ENCODE measurements around the gene KCNH5. TPM values are rescaled to one million over a fixed set of nuclear protein-coding genes. Genes with fewer than 3 reads are reported as not detected.

The KCNH5 gene
- polyA plus RNA-seq, 1 donor (not counting 4 experiments of a cell fraction or from before 2014, with no cell fraction given): 0.04 TPM

GRCh38 chr14:62938778-62939177 is 106.5 kb downstream of the KCNH5 start:
- Histone ChIP-seq H3K4me1 (ENCODE audit: control insufficient read depth, extremely low read depth, insufficient read depth, low read length) (peaks cover 2% of the 10 kb centered on the region), H3K27ac (ENCODE audit: control insufficient read depth, insufficient read depth, low read length) (no peak overlapping the region), H3K9me1 (ENCODE audit: control insufficient read depth, extremely low read depth, insufficient read depth, low read length) (no peaks in the 10 kb centered on the region), H3K27me3 (ENCODE audit: control insufficient read depth, extremely low read depth, insufficient read depth, low read length) (no peaks in the 10 kb centered on the region), H4K20me1 (ENCODE audit: control insufficient read depth, extremely low read depth, insufficient read depth, low read length) (no peaks in the 10 kb centered on the region), H2AFZ (ENCODE audit: control insufficient read depth, low read length) (no peak overlapping the region), H3K9ac (ENCODE audit: control insufficient read depth, extremely low read depth, insufficient read depth, low read length) (no peak overlapping the region), H3K4me3 (ENCODE audit: control insufficient read depth in 2 of 3, extremely low read depth in 1 of 3, insufficient read depth in 2 of 3, low read depth in 1 of 3, low read length in 3 of 3) (no peak overlapping the region), H3K4me2 (ENCODE audit: control insufficient read depth, extremely low read depth, insufficient read depth, low read depth, low read length) (no peak overlapping the region), H3K36me3 (ENCODE audit: control insufficient read depth in 2 of 2, extremely low read depth in 1 of 2, insufficient read depth in 2 of 2, low read length in 2 of 2) (no peaks in the 10 kb centered on the region), H3K79me2 (ENCODE audit: control insufficient read depth, insufficient read depth, low read length) (no peaks in the 10 kb centered on the region), H3K9me3 (ENCODE audit: control insufficient read depth, low read depth, low read length) (no peaks in the 10 kb centered on the region)
- FAIRE-seq: no peak
- no peak for DNase-seq (ENCODE audit: low read depth, low spot score)
- dilution Hi-C loops (cut with MboI; ENCODE audit: extremely low pct_ligation_motif_present, low sequenced_read_pairs): no loop called here
- TF ChIP-seq EZH2 (IDR thresholded peaks at IDR 0.05; ENCODE audit: low read length): no peak
- TF ChIP-seq CTCF (optimal IDR thresholded peaks at IDR 0.05 in 1 of 3, IDR thresholded peaks at IDR 0.05 in 1 of 3, conservative IDR thresholded peaks at IDR 0.05 in 1 of 3; ENCODE audit: extremely low read depth in 1 of 3, insufficient read depth in 2 of 3, low read length in 3 of 3): no peak

GRCh38 chr14:62934439-62934838 is 110.8 kb downstream of the KCNH5 start:
- Histone ChIP-seq H3K9me3 (ENCODE audit: control insufficient read depth, low read depth, low read length) (no peaks in the 10 kb centered on the region), H3K79me2 (ENCODE audit: control insufficient read depth, insufficient read depth, low read length) (no peaks in the 10 kb centered on the region), H3K27ac (ENCODE audit: control insufficient read depth, insufficient read depth, low read length) (no peak overlapping the region), H2AFZ (ENCODE audit: control insufficient read depth, low read length) (no peak overlapping the region), H3K27me3 (ENCODE audit: control insufficient read depth, extremely low read depth, insufficient read depth, low read length) (no peaks in the 10 kb centered on the region), H3K4me2 (ENCODE audit: control insufficient read depth, extremely low read depth, insufficient read depth, low read depth, low read length) (no peak overlapping the region), H3K9ac (ENCODE audit: control insufficient read depth, extremely low read depth, insufficient read depth, low read length) (no peak overlapping the region), H3K36me3 (ENCODE audit: control insufficient read depth in 2 of 2, extremely low read depth in 1 of 2, insufficient read depth in 2 of 2, low read length in 2 of 2) (no peaks in the 10 kb centered on the region), H4K20me1 (ENCODE audit: control insufficient read depth, extremely low read depth, insufficient read depth, low read length) (no peaks in the 10 kb centered on the region), H3K9me1 (ENCODE audit: control insufficient read depth, extremely low read depth, insufficient read depth, low read length) (no peaks in the 10 kb centered on the region), H3K4me1 (ENCODE audit: control insufficient read depth, extremely low read depth, insufficient read depth, low read length) (no peaks in the 10 kb centered on the region), H3K4me3 (ENCODE audit: control insufficient read depth in 2 of 3, extremely low read depth in 1 of 3, insufficient read depth in 2 of 3, low read depth in 1 of 3, low read length in 3 of 3) (no peak overlapping the region)
- dilution Hi-C loops (cut with MboI; ENCODE audit: extremely low pct_ligation_motif_present, low sequenced_read_pairs): no loop called here
- no peak for TF ChIP-seq EZH2 (IDR thresholded peaks at IDR 0.05; ENCODE audit: low read length)
- TF ChIP-seq CTCF (optimal IDR thresholded peaks at IDR 0.05 in 1 of 3, IDR thresholded peaks at IDR 0.05 in 1 of 3, conservative IDR thresholded peaks at IDR 0.05 in 1 of 3; ENCODE audit: extremely low read depth in 1 of 3, insufficient read depth in 2 of 3, low read length in 3 of 3): no peak
- no peak for DNase-seq (ENCODE audit: low read depth, low spot score)
- no peak for FAIRE-seq

Data from keratinocyte (primary cell).